SU-DHL-6 (cell line): ENCODE results near the gene SRI.

Source experiments
- H2AFZ ChIP-seq: fragments of 200-600 bp; sonication (generic); 2 replicates; pipeline ENCODE4 v1.6.1; 2014; ENCODE audit warnings: low read depth, mild to moderate bottlenecking, moderate library complexity, mixed read lengths, antibody characterized with exemption, low read length; ENCODE audit not compliant: severe bottlenecking
- H3F3A ChIP-seq: fragments of 200-600 bp; shearing (Covaris generic); 2 replicates; pipeline ENCODE4 v1.6.0; 2016; ENCODE audit warnings: antibody characterized with exemption, mild to moderate bottlenecking; ENCODE audit not compliant: insufficient read depth
- H3K27ac ChIP-seq: fragments of 200-600 bp; sonication (generic); 2 replicates; pipeline ENCODE4 v1.5.1; 2016; ENCODE audit warnings: low read depth, mild to moderate bottlenecking, low read length, moderate library complexity, mixed read lengths
- H3K27me3 ChIP-seq: fragments of 200-600 bp; sonication (generic), shearing (Covaris generic); 2 replicates; pipeline ENCODE4 v1.6.0; 2014; ENCODE audit warnings: mild to moderate bottlenecking, low read length
- H3K36me3 ChIP-seq: fragments of 200-600 bp; sonication (generic); 2 replicates; pipeline ENCODE4 v1.6.1; 2014; ENCODE audit warnings: mild to moderate bottlenecking, low read length, mixed read lengths
- H3K4me2 ChIP-seq: fragments of 300-600, 200-600 bp; shearing (Covaris generic), sonication (generic); 2 replicates; pipeline ENCODE4 v1.6.0; 2014; ENCODE audit warnings: low read length, low read depth, mild to moderate bottlenecking; ENCODE audit not compliant: poor library complexity, severe bottlenecking
- H3K4me3 ChIP-seq: fragments of 200-600 bp; sonication (generic); 2 replicates; pipeline ENCODE4 v1.5.1; 2014; ENCODE audit warnings: antibody characterized with exemption, low read length, mild to moderate bottlenecking, mixed read lengths; ENCODE audit not compliant: insufficient read depth, poor library complexity, severe bottlenecking
- H3K79me2 ChIP-seq: fragments of 200-600 bp; sonication (generic); 2 replicates; pipeline ENCODE4 v1.6.1; 2014; ENCODE audit warnings: mild to moderate bottlenecking, low read length, moderate library complexity; ENCODE audit not compliant: insufficient read depth
- H3K9ac ChIP-seq: fragments of 200-600 bp; sonication (generic); 2 replicates; pipeline ENCODE4 v1.7.0; 2014; ENCODE audit warnings: mild to moderate bottlenecking, low read length
- H3K9me2 ChIP-seq: fragments of 200-600 bp; sonication (generic); replicated peaks from 2 replicates; pipeline ENCODE4 v1.6.1; 2014; ENCODE audit warnings: low read length; ENCODE audit not compliant: insufficient read depth
- H3K9me3 ChIP-seq: fragments of 200-600 bp; sonication (generic); 2 replicates; pipeline ENCODE4 v1.6.1; 2014; ENCODE audit warnings: low read length, mixed read lengths; ENCODE audit not compliant: insufficient read depth
- H4K20me1 ChIP-seq: fragments of 200-600 bp; sonication (generic); 2 replicates; pipeline ENCODE4 v1.6.1; 2014; ENCODE audit warnings: low read depth, mild to moderate bottlenecking, antibody characterized with exemption, low read length, moderate library complexity, mixed read lengths
- CTCF ChIP-seq: fragments of 200-600 bp; sonication (generic); IDR thresholded peaks from one replicate; pipeline ENCODE4 v1.5.1; 2017; ENCODE audit warnings: antibody characterized with exemption, mild to moderate bottlenecking, low read length, moderate library complexity; ENCODE audit not compliant: insufficient read depth, poor library complexity, severe bottlenecking
- EZH2phosphoT487 ChIP-seq: fragments of 200-600 bp; sonication (generic), shearing (Covaris generic); conservative IDR thresholded peaks from 2 replicates; pipeline ENCODE4 v1.6.1; 2018; ENCODE audit warnings: mild to moderate bottlenecking, antibody characterized with exemption, low read length, moderate library complexity, mixed read lengths

Gene SRI

GRCh38 chr7:88243345-88243909 lies 23.6 kb upstream of the SRI start:
- Histone ChIP-seq H3K9me3 (no peaks in the 10 kb centered on the region), H3K4me2 (no peak overlapping the region), H3K79me2 (no peaks in the 10 kb centered on the region), H3K9ac (no peak overlapping the region), H3K27me3 (no peaks in the 10 kb centered on the region), H3K27ac (no peak overlapping the region), H3F3A (no peaks in the 10 kb centered on the region; the same call in 1 of the 2 replicates), H3K4me3 (no peak overlapping the region), H3K36me3 (no peaks in the 10 kb centered on the region), H4K20me1 (0 out of 2 replicates have a peak, but pooled peaks cover 4% of the 10 kb centered on the region), H3K9me2 (no peaks in the 10 kb centered on the region), H2AFZ (no peak overlapping the region)
- TF ChIP-seq CTCF = peak; percentile 86
- no peak for TF ChIP-seq EZH2phosphoT487

GRCh38 chr7:88239852-88240251 lies 20.0 kb upstream of the SRI start:
- TF ChIP-seq EZH2phosphoT487 (no peak), CTCF (no peak)
- Histone ChIP-seq H3F3A (no peaks in the 10 kb centered on the region; the same call in 1 of the 2 replicates), H2AFZ (no peak overlapping the region), H3K27ac (no peak overlapping the region), H3K9me2 (no peaks in the 10 kb centered on the region), H3K4me3 (no peak overlapping the region), H3K79me2 (no peaks in the 10 kb centered on the region), H3K4me2 (no peak overlapping the region), H4K20me1 (no peaks in the 10 kb centered on the region), H3K9me3 (no peaks in the 10 kb centered on the region), H3K9ac (no peak overlapping the region), H3K27me3 (no peaks in the 10 kb centered on the region), H3K36me3 (no peaks in the 10 kb centered on the region)

- H3K4me2 ChIP-seq = no peak overlapping the region
- no peaks in the 10 kb centered on the region for H3K27me3 ChIP-seq
- H3K79me2 ChIP-seq = no peaks in the 10 kb centered on the region
- H3K9me3 ChIP-seq = no peaks in the 10 kb centered on the region
- no peak overlapping the region for H3K4me3 ChIP-seq
- H3K27ac ChIP-seq = no peak overlapping the region
- no peaks in the 10 kb centered on the region for H3F3A ChIP-seq
- no peak overlapping the region for H3K9ac ChIP-seq
- no peaks in the 10 kb centered on the region for H3K36me3 ChIP-seq
- no peaks in the 10 kb centered on the region for H3K9me2 ChIP-seq
- H4K20me1 ChIP-seq = no peaks in the 10 kb centered on the region
- TF ChIP-seq EZH2phosphoT487 (no peak), CTCF (no peak)
- no peak overlapping the region for H2AFZ ChIP-seq
Observed at GRCh38 chr7:88233828-88234227, 14.0 kb upstream of the SRI start.
